Activated CD4-positive, alpha-beta T cell treated with anti-CD3 and anti-CD28 coated beads, Interleukin-2, amount 10 ng/mL, durations not matched to agents 7 days and 5 days (primary cell): Measurements from ENCODE around the gene NUP62CL. TPM values are rescaled to one million over a fixed set of nuclear protein-coding genes. Genes with fewer than 3 reads are reported as not detected.
A peak's percentile ranks its signal among the peaks of the same experiment; 100 is the strongest.
"Not testable (repeated sequence)": the region's sequence is repeated elsewhere in the genome, so short reads cannot be mapped to it uniquely, and the experiment has no call there.

Experiments used
- CTCF ChIA-PET: fragments of 350-600 bp; sonication (Branson Sonifier 250); formaldehyde crosslinking; loops from one replicate; lab custom pipeline; 2021; ENCODE audit warnings: antibody characterized with exemption; lab: Charles Lee
- POLR2A ChIA-PET: fragments of 350-600 bp; sonication (Branson Sonifier 250); formaldehyde crosslinking; loops from one replicate; lab custom pipeline; 2021; ENCODE audit warnings: antibody characterized with exemption; lab: Charles Lee
- DNase-seq: peaks from one replicate; pipeline ENCODE4 v3.0.0-alpha.2; 2020
- H3K27ac Mint-ChIP-seq: one replicate; pipeline ENCODE4 v1.8.0; 2021; ENCODE audit warnings: mild to moderate bottlenecking, moderate library complexity, mixed read lengths
- H3K27me3 Mint-ChIP-seq: one replicate; pipeline ENCODE4 v1.8.0; 2021; ENCODE audit warnings: mixed read lengths
- H3K36me3 Mint-ChIP-seq: one replicate; pipeline ENCODE4 v1.8.0; 2021; ENCODE audit warnings: low read depth, mixed read lengths
- H3K4me1 Mint-ChIP-seq: one replicate; pipeline ENCODE4 v1.8.0; 2021; ENCODE audit warnings: mixed read lengths
- H3K4me3 Mint-ChIP-seq: one replicate; pipeline ENCODE4 v1.8.0; 2021; ENCODE audit warnings: mild to moderate bottlenecking, moderate library complexity, mixed read lengths
- H3K9me3 Mint-ChIP-seq: one replicate; pipeline ENCODE4 v1.8.0; 2021; ENCODE audit warnings: mixed read lengths
- total RNA-seq, 2 experiments: library from RNA; stranded (reverse); gene quantifications; one replicate each; pipeline ENCODE4 v1.2.3, GENCODE V29; 2021

Gene NUP62CL
- total RNA-seq, 2 experiments from 2014 or later: 1.9 to 3.1 TPM

GRCh38 chrX:107171369-107172102 lies 34.7 kb downstream of the NUP62CL start:
- CTCF ChIA-PET: interaction anchor here (1.0 kb wide), 1 partner anchor 17 kb away, joined by 4 read pairs; no protein-coding TSS in a partner anchor

GRCh38 chrX:107168712-107169111 lies 37.5 kb downstream of the NUP62CL start:
- Mint-ChIP-seq H3K9me3 (no peaks in the 10 kb centered on the region), H3K27ac (no peak overlapping the region), H3K27me3 (no peaks in the 10 kb centered on the region), H3K36me3 (no peaks in the 10 kb centered on the region), H3K4me1 (no peaks in the 10 kb centered on the region), H3K4me3 (no peak overlapping the region)
- CTCF ChIA-PET: no interaction called here
- no peak for DNase-seq
- POLR2A ChIA-PET: no interaction called here

More at GRCh38 chrX:107171369-107172102, 34.7 kb downstream of the NUP62CL start:
- Mint-ChIP-seq H3K27ac (no peak overlapping the region), H3K4me3 (no peak overlapping the region), H3K27me3 (no peaks in the 10 kb centered on the region), H3K36me3 (no peaks in the 10 kb centered on the region), H3K9me3 (no peaks in the 10 kb centered on the region), H3K4me1 (no peaks in the 10 kb centered on the region)
- POLR2A ChIA-PET: no interaction called here
- no peak for DNase-seq

DNA sequence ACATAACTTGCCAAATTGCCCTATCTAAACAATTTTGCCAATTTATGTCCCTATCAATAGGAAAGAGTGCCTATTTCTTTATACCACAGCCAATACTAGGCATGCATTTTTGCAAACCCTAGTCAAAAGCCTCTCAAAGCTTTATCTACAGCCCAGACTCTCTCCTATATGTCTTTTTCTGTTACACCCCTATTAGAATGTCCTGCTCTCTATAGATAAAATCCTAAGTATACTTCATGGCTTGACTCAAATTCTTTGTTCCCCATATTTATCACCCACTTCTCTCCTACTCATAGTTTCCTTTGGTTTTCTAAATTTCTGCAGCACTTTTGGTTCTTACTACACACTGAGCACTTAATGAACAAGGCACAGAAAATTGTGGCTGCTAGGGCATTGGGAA lies 38.0 kb downstream of the NUP62CL start:
- CTCF ChIA-PET: no interaction called here
- Mint-ChIP-seq H3K27ac (no peak overlapping the region), H3K27me3 (peaks cover under 1% of the 10 kb centered on the region), H3K4me3 (no peak overlapping the region), H3K9me3 (no peaks in the 10 kb centered on the region), H3K36me3 (no peaks in the 10 kb centered on the region), H3K4me1 (no peaks in the 10 kb centered on the region)
- POLR2A ChIA-PET: no interaction called here
- no peak for DNase-seq

- H3K4me1 Mint-ChIP-seq: no peaks in the 10 kb centered on the region
- H3K27ac Mint-ChIP-seq: no peak overlapping the region
- CTCF ChIA-PET: no interaction called here
- H3K4me3 Mint-ChIP-seq: no peak overlapping the region
- no peaks in the 10 kb centered on the region for H3K36me3 Mint-ChIP-seq
- no peaks in the 10 kb centered on the region for H3K9me3 Mint-ChIP-seq
- POLR2A ChIA-PET: interaction anchor here (0.6 kb wide), 1 partner anchor 12 kb away, joined by 3 read pairs; no protein-coding TSS in a partner anchor
- no peak for DNase-seq
- peaks cover 1% of the 10 kb centered on the region for H3K27me3 Mint-ChIP-seq
These were observed 38.9 kb downstream of the NUP62CL start for GRCh38 chrX:107167163-107167921.

GRCh38 chrX:107157618-107158017 lies 48.6 kb downstream of the NUP62CL start:
- DNase-seq, H3K9me3 Mint-ChIP-seq, CTCF ChIA-PET, H3K36me3 Mint-ChIP-seq, H3K27ac Mint-ChIP-seq, H3K27me3 Mint-ChIP-seq, H3K4me3 Mint-ChIP-seq, H3K4me1 Mint-ChIP-seq, POLR2A ChIA-PET: not testable (repeated sequence)

GRCh38 chrX:107155621-107156430 lies 50.4 kb downstream of the NUP62CL start:
- CTCF ChIA-PET, DNase-seq, H3K4me1 Mint-ChIP-seq, POLR2A ChIA-PET, H3K27me3 Mint-ChIP-seq, H3K9me3 Mint-ChIP-seq, H3K36me3 Mint-ChIP-seq: not testable (repeated sequence)
- peak overlapping the region; percentile 72 for H3K27ac Mint-ChIP-seq
- H3K4me3 Mint-ChIP-seq: peak overlapping the region; percentile 65

GRCh38 chrX:107154787-107155620 lies 51.2 kb downstream of the NUP62CL start:
- H3K27ac Mint-ChIP-seq: peak overlapping the region; percentile 72
- no peak for DNase-seq
- ChIA-PET CTCF (interaction anchor here (0.9 kb wide), 1 partner anchor 17 kb away, joined by 4 read pairs; no protein-coding TSS in a partner anchor), POLR2A (no interaction called here)
- H3K4me1 Mint-ChIP-seq: peaks cover 11% of the 10 kb centered on the region
- peak overlapping the region; percentile 65 for H3K4me3 Mint-ChIP-seq
- no peaks in the 10 kb centered on the region for H3K9me3 Mint-ChIP-seq
- H3K36me3 Mint-ChIP-seq: no peaks in the 10 kb centered on the region
- H3K27me3 Mint-ChIP-seq: no peaks in the 10 kb centered on the region

DNA sequence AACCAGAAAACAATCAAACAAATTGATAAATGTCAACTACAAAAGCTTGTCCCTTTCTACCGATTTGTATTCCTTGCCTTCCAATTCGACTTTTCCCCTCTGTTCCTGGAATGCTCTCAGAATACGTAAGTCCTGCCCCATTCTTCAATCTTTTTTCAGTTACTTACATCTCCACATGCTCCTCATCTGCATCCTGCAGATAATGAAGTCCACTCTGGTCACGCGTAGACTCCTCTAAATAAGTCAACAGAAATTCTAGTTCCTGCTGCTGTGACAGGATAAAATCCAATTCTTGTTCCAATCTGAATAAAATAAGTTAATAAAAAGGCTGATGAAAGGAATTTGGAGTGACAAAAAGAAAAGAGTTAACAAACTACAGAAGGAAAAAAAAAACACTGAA lies 53.2 kb downstream of the NUP62CL start:
- POLR2A ChIA-PET: no interaction called here

DNA sequence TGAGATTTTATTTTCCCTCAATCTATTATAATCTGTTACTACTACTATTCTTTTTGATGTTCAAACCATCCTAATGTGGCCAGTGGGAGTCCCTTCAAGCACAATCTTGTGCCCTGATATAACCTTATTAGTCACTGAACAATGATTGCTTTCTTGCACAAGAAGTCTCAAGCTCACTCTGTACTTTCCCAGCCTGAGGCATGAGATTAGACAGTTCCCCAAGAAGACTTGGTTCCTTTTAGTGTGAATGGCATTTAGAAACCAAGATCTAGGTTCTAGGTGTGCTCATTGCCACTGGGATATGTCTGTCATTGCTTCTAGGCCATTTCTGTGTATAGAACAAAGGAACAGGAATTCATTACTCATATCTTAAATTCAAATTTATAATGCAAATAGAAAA lies 59.6 kb downstream of the NUP62CL start:
- POLR2A ChIA-PET: no interaction called here
- CTCF ChIA-PET: no interaction called here
- H3K4me1 Mint-ChIP-seq: peaks cover 8% of the 10 kb centered on the region
- no peak overlapping the region for H3K4me3 Mint-ChIP-seq
- DNase-seq: no peak
- no peaks in the 10 kb centered on the region for H3K27me3 Mint-ChIP-seq
- H3K36me3 Mint-ChIP-seq: no peaks in the 10 kb centered on the region
- no peaks in the 10 kb centered on the region for H3K9me3 Mint-ChIP-seq
- no peak overlapping the region for H3K27ac Mint-ChIP-seq

More for the DNA sequence above, 53.2 kb downstream of the NUP62CL start:
- Mint-ChIP-seq H3K4me1 (peaks cover 11% of the 10 kb centered on the region), H3K4me3 (no peak overlapping the region), H3K27me3 (no peaks in the 10 kb centered on the region), H3K36me3 (no peaks in the 10 kb centered on the region), H3K27ac (no peak overlapping the region), H3K9me3 (no peaks in the 10 kb centered on the region)
- CTCF ChIA-PET: no interaction called here
- no peak for DNase-seq

DNA sequence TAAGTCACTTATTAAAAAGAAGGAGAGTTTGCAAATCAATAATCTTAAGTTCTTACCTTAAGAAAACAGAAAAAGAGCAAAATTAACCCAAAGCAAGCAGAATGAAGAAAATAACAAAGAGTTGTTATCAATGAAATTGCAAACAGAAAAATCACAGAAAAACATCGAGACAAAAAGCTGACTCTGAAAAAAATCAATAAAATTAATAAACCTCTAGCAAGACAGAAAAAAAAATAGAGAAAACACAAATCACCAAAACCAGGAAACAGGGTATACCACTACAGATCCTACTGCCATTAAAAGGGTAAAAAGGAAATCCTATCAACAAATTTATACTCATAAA lies 70.3 kb downstream of the NUP62CL start:
- H3K27ac Mint-ChIP-seq: peak overlapping the region; percentile 85
- no peak for DNase-seq
- H3K4me1 Mint-ChIP-seq: peaks cover 14% of the 10 kb centered on the region
- CTCF ChIA-PET: interaction anchor here (1.4 kb wide), 1 partner anchor 14 kb away, joined by 4 read pairs; no protein-coding TSS in a partner anchor
- H3K27me3 Mint-ChIP-seq: no peaks in the 10 kb centered on the region
- POLR2A ChIA-PET: no interaction called here
- no peak overlapping the region for H3K4me3 Mint-ChIP-seq
- no peaks in the 10 kb centered on the region for H3K9me3 Mint-ChIP-seq
- H3K36me3 Mint-ChIP-seq: peaks cover 3% of the 10 kb centered on the region

DNA sequence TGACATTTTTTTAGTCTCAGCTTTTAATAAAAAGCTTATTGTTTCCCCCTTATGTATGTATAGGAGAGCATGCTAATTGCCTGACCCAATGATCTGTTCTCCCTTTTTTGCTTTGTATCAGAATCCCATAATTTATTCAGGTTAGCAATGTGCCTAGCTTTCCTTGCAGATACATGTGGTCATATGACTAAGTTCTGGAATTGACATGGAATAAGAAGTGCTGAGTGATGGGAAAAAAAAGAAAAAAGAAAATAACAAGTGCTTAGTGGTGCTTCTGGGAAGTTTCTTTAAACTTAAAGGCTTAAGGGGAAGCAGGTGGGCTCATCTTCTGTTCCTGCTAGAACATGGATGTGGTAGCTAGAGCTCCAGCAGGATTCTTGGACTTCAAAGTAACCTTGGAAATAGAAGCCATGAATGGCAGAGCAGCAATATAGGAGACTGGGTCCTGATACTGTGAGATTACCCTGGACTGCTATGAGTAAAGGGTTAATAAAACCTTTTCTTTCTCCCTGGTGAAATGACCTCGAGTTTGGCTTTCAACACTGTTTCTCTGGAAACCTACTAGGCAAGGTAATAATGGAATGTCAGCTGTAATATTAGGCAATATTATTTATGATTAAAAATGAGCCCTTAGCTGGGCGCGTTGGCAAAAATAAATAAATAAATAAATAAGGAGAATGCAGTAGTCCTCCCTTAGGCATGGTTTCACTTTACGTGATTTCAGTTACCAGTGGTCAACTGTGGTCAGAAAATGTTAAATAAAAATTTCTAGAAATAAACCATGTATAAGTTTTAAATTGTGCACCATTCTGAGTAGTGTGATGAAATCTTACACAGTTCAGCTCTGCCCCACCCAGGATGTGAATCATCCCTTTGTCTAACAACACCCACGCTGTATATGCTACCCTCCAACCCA lies 70.9 kb downstream of the NUP62CL start:
- no peaks in the 10 kb centered on the region for H3K9me3 Mint-ChIP-seq
- H3K27ac Mint-ChIP-seq: peak overlapping the region; percentile 85
- H3K36me3 Mint-ChIP-seq: peaks cover 3% of the 10 kb centered on the region
- peak; percentile 10 for DNase-seq
- H3K27me3 Mint-ChIP-seq: no peaks in the 10 kb centered on the region
- ChIA-PET CTCF (interaction anchor here (1.4 kb wide), 1 partner anchor 14 kb away, joined by 4 read pairs; no protein-coding TSS in a partner anchor), POLR2A (no interaction called here)
- no peak overlapping the region for H3K4me3 Mint-ChIP-seq
- peaks cover 14% of the 10 kb centered on the region for H3K4me1 Mint-ChIP-seq
